ENCODE measurements around the gene NEURL3.

Gene NEURL3

GRCh38 chr2:96531366-96531765 is 26.2 kb upstream of the NEURL3 start:
- H2BK120ac ChIP-seq (ENCODE audit: low read depth, low read length) = no peak overlapping the region
- peaks cover 0 to 65% (median 10%) of the 10 kb centered on the region in 3 experiments for H3K27me3 ChIP-seq (ENCODE audit: control insufficient read depth in 3 of 3, insufficient read depth in 3 of 3, low read depth in 1 of 3, low read length in 3 of 3)
- peak overlapping the region; percentile 91 for H2AFZ ChIP-seq (ENCODE audit: low read length)
- H3K4ac ChIP-seq (ENCODE audit: low read length) = no peak overlapping the region
- H4K91ac ChIP-seq (ENCODE audit: low read depth, low read length, poor library complexity) = no peak overlapping the region
- no peak for DNase-seq (ENCODE audit: low spot score)
- H3K9ac ChIP-seq (ENCODE audit: low read depth, low read length, poor library complexity) = no peak overlapping the region
- no peak overlapping the region for H3K27ac ChIP-seq (replicated peaks; ENCODE audit: low read length)
- no peaks in the 10 kb centered on the region for H3K36me3 ChIP-seq (replicated peaks in 1 of 2; ENCODE audit: control insufficient read depth in 2 of 2, insufficient read depth in 2 of 2, low read length in 2 of 2)
- H2BK15ac ChIP-seq (ENCODE audit: low read length) = no peak overlapping the region
- H3K4me2 ChIP-seq (ENCODE audit: insufficient read depth, low read length, poor library complexity, severe bottlenecking) = no peak overlapping the region
- no peak overlapping the region for H4K8ac ChIP-seq (ENCODE audit: low read depth, low read length)
- H3K4me3 ChIP-seq (ENCODE audit: low read length in 2 of 2) = no peak overlapping the region
- no peak overlapping the region for H2BK12ac ChIP-seq (ENCODE audit: low read length)
- peaks cover 0 to 5% of the 10 kb centered on the region in 2 donors for H3K4me1 ChIP-seq (ENCODE audit: control insufficient read depth in 2 of 2, insufficient read depth in 1 of 2, low read depth in 1 of 2, low read length in 2 of 2)
- H2BK5ac ChIP-seq (ENCODE audit: low read length) = no peak overlapping the region
- H3K9me3 ChIP-seq (replicated peaks in 1 of 2; ENCODE audit: control insufficient read depth in 2 of 2, insufficient read depth in 1 of 2, low read depth in 1 of 2, low read length in 2 of 2) = no peaks in the 10 kb centered on the region
- H3K14ac ChIP-seq (ENCODE audit: low read length) = no peak overlapping the region
- no peak overlapping the region for H2AK5ac ChIP-seq (ENCODE audit: low read depth, low read length)
- no peak overlapping the region for H3K18ac ChIP-seq (ENCODE audit: low read length)
- no peak overlapping the region for H3K23ac ChIP-seq (ENCODE audit: low read depth, low read length, poor library complexity)
- WGBS, 2 donors (ENCODE audit: extremely low coverage in 2 of 2, insufficient read length in 2 of 2, insufficient replicate concordance in 1 of 2) = no CpG with 5 or more reads among the region's 9 CpGs
- H3K79me1 ChIP-seq (ENCODE audit: low read depth, low read length) = no peaks in the 10 kb centered on the region

GRCh38 chr2:96530474-96531357 is 25.6 kb upstream of the NEURL3 start:
- Histone ChIP-seq H2AK5ac (ENCODE audit: low read depth, low read length) (no peak overlapping the region), H3K14ac (ENCODE audit: low read length) (no peak overlapping the region), H2BK5ac (ENCODE audit: low read length) (no peak overlapping the region), H3K4me1 (ENCODE audit: control insufficient read depth in 2 of 2, insufficient read depth in 1 of 2, low read depth in 1 of 2, low read length in 2 of 2) (peaks cover 0 to 5% of the 10 kb centered on the region in 2 donors), H3K9me3 (replicated peaks in 1 of 2; ENCODE audit: control insufficient read depth in 2 of 2, insufficient read depth in 1 of 2, low read depth in 1 of 2, low read length in 2 of 2) (no peaks in the 10 kb centered on the region), H2AFZ (ENCODE audit: low read length) (no peak overlapping the region), H3K4me2 (ENCODE audit: insufficient read depth, low read length, poor library complexity, severe bottlenecking) (no peak overlapping the region), H2BK12ac (ENCODE audit: low read length) (no peak overlapping the region), H3K79me1 (ENCODE audit: low read depth, low read length) (no peaks in the 10 kb centered on the region), H3K27me3 (ENCODE audit: control insufficient read depth in 3 of 3, insufficient read depth in 3 of 3, low read depth in 1 of 3, low read length in 3 of 3) (peaks cover 0 to 71% (median 10%) of the 10 kb centered on the region in 3 experiments), H3K18ac (ENCODE audit: low read length) (peak overlapping the region; percentile 21), H3K36me3 (replicated peaks in 1 of 2; ENCODE audit: control insufficient read depth in 2 of 2, insufficient read depth in 2 of 2, low read length in 2 of 2) (no peaks in the 10 kb centered on the region), H3K4me3 (ENCODE audit: low read length in 2 of 2) (no peak overlapping the region), H2BK120ac (ENCODE audit: low read depth, low read length) (no peak overlapping the region), H3K9ac (ENCODE audit: low read depth, low read length, poor library complexity) (no peak overlapping the region), H3K27ac (replicated peaks; ENCODE audit: low read length) (no peak overlapping the region), H2BK15ac (ENCODE audit: low read length) (no peak overlapping the region), H4K8ac (ENCODE audit: low read depth, low read length) (no peak overlapping the region), H4K91ac (ENCODE audit: low read depth, low read length, poor library complexity) (no peak overlapping the region), H3K4ac (ENCODE audit: low read length) (no peak overlapping the region), H3K23ac (ENCODE audit: low read depth, low read length, poor library complexity) (no peak overlapping the region)
- no peak for DNase-seq (ENCODE audit: low spot score)
- WGBS, 2 donors (ENCODE audit: extremely low coverage in 2 of 2, insufficient read length in 2 of 2, insufficient replicate concordance in 1 of 2) = no CpG with 5 or more reads among the region's 16 CpGs

DNA sequence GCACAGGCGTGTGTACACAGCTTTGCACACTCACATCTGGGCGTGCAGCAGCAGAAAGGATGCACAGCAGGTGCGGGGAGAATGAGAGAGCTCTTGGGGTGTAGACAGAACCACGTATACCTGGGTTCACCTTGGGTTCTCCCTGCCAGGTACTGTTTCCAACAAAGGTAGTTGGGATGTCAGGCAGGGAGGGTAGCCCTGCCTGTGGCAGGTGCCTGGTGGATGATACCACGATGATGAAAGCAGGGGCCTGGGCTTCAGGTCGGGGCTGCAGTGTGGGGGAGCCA is 24.9 kb upstream of the NEURL3 start:
- Histone ChIP-seq H3K4me2 (ENCODE audit: insufficient read depth, low read length, poor library complexity, severe bottlenecking) (no peak overlapping the region), H3K27me3 (ENCODE audit: control insufficient read depth in 3 of 3, insufficient read depth in 3 of 3, low read depth in 1 of 3, low read length in 3 of 3) (peaks cover 0 to 75% (median 10%) of the 10 kb centered on the region in 3 experiments), H3K4ac (ENCODE audit: low read length) (no peak overlapping the region), H3K18ac (ENCODE audit: low read length) (no peak overlapping the region), H3K23ac (ENCODE audit: low read depth, low read length, poor library complexity) (no peak overlapping the region), H4K91ac (ENCODE audit: low read depth, low read length, poor library complexity) (no peak overlapping the region), H3K9me3 (replicated peaks in 1 of 2; ENCODE audit: control insufficient read depth in 2 of 2, insufficient read depth in 1 of 2, low read depth in 1 of 2, low read length in 2 of 2) (no peaks in the 10 kb centered on the region), H4K8ac (ENCODE audit: low read depth, low read length) (no peak overlapping the region), H3K4me1 (ENCODE audit: control insufficient read depth in 2 of 2, insufficient read depth in 1 of 2, low read depth in 1 of 2, low read length in 2 of 2) (peaks cover 0 to 5% of the 10 kb centered on the region in 2 donors), H3K14ac (ENCODE audit: low read length) (no peak overlapping the region), H2BK120ac (ENCODE audit: low read depth, low read length) (no peak overlapping the region), H2AK5ac (ENCODE audit: low read depth, low read length) (no peak overlapping the region), H3K27ac (replicated peaks; ENCODE audit: low read length) (no peak overlapping the region), H2BK12ac (ENCODE audit: low read length) (no peak overlapping the region), H3K9ac (ENCODE audit: low read depth, low read length, poor library complexity) (no peak overlapping the region), H2BK15ac (ENCODE audit: low read length) (no peak overlapping the region), H2BK5ac (ENCODE audit: low read length) (no peak overlapping the region), H2AFZ (ENCODE audit: low read length) (no peak overlapping the region), H3K36me3 (replicated peaks in 1 of 2; ENCODE audit: control insufficient read depth in 2 of 2, insufficient read depth in 2 of 2, low read length in 2 of 2) (no peaks in the 10 kb centered on the region), H3K4me3 (ENCODE audit: low read length in 2 of 2) (no peak overlapping the region), H3K79me1 (ENCODE audit: low read depth, low read length) (no peaks in the 10 kb centered on the region)
- DNase-seq (ENCODE audit: low spot score) = no peak
- WGBS, 2 donors (ENCODE audit: extremely low coverage in 2 of 2, insufficient read length in 2 of 2, insufficient replicate concordance in 1 of 2) = no CpG with 5 or more reads among the region's 6 CpGs

DNA sequence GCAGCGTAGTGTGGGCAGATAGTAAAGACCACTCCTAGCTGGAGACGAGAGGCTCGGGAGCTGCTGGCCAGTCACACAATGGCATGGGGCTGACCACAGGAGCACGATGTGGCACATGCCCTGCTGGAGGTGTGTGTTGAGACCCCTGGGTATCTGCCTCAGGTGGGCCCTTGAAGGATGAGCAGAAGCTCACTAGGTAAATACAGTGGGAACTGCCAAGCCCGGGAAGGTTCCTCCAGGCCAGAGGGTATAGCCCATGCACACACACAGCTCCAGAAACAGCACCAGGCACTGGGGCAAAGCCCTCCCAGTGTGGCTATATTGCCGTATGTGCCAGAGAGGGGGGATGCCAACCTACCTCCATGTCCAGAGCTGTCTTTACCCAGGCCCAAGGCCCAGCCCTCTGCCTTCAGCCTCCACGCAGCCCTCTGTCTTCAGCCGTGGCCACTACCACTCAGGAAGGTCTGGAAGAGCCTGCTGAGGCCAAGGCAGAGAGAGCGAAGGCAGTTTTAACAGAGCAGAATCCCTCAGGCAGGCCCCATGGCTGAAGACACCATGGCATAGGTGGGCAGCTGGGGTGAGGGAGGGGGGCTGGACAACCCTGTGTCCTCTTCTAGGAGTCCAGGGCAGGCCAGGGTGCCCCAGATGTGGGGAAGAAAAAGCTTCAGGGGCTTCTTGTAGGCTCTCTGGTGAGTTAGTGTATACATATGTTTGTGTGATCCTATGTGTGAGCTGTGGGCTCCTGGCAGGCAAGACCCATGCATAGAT is 24.4 kb upstream of the NEURL3 start:
- no peak overlapping the region for H2BK15ac ChIP-seq (ENCODE audit: low read length)
- no peak overlapping the region for H2BK120ac ChIP-seq (ENCODE audit: low read depth, low read length)
- H3K9me3 ChIP-seq (replicated peaks in 1 of 2; ENCODE audit: control insufficient read depth in 2 of 2, insufficient read depth in 1 of 2, low read depth in 1 of 2, low read length in 2 of 2) = no peaks in the 10 kb centered on the region
- DNase-seq (ENCODE audit: low spot score) = no peak
- H4K8ac ChIP-seq (ENCODE audit: low read depth, low read length) = no peak overlapping the region
- no peak overlapping the region for H3K14ac ChIP-seq (ENCODE audit: low read length)
- H3K79me1 ChIP-seq (ENCODE audit: low read depth, low read length) = no peaks in the 10 kb centered on the region
- H4K91ac ChIP-seq (ENCODE audit: low read depth, low read length, poor library complexity) = no peak overlapping the region
- H2AFZ ChIP-seq (ENCODE audit: low read length) = no peak overlapping the region
- H3K27me3 ChIP-seq (ENCODE audit: control insufficient read depth in 3 of 3, insufficient read depth in 3 of 3, low read depth in 1 of 3, low read length in 3 of 3) = peaks cover 0 to 76% (median 10%) of the 10 kb centered on the region in 3 experiments
- H2BK12ac ChIP-seq (ENCODE audit: low read length) = no peak overlapping the region
- H3K4me2 ChIP-seq (ENCODE audit: insufficient read depth, low read length, poor library complexity, severe bottlenecking) = no peak overlapping the region
- H2BK5ac ChIP-seq (ENCODE audit: low read length) = peak overlapping the region; percentile 32
- WGBS, 2 donors (ENCODE audit: extremely low coverage in 2 of 2, insufficient read length in 2 of 2, insufficient replicate concordance in 1 of 2) = no CpG with 5 or more reads among the region's 9 CpGs
- H3K4me3 ChIP-seq (ENCODE audit: low read length in 2 of 2) = peak overlapping the region in 1 of 2 donors; percentile 11
- H3K36me3 ChIP-seq (replicated peaks in 1 of 2; ENCODE audit: control insufficient read depth in 2 of 2, insufficient read depth in 2 of 2, low read length in 2 of 2) = no peaks in the 10 kb centered on the region
- no peak overlapping the region for H3K23ac ChIP-seq (ENCODE audit: low read depth, low read length, poor library complexity)
- H3K27ac ChIP-seq (replicated peaks; ENCODE audit: low read length) = no peak overlapping the region
- H3K4me1 ChIP-seq (ENCODE audit: control insufficient read depth in 2 of 2, insufficient read depth in 1 of 2, low read depth in 1 of 2, low read length in 2 of 2) = peaks cover 0 to 5% of the 10 kb centered on the region in 2 donors
- H3K18ac ChIP-seq (ENCODE audit: low read length) = no peak overlapping the region
- peak overlapping the region; percentile 60 for H2AK5ac ChIP-seq (ENCODE audit: low read depth, low read length)
- no peak overlapping the region for H3K9ac ChIP-seq (ENCODE audit: low read depth, low read length, poor library complexity)
- no peak overlapping the region for H3K4ac ChIP-seq (ENCODE audit: low read length)

Data from neuronal stem cell (in vitro differentiated cells).